Right atrium auricular region (tissue), 2 donors: ENCODE results near the gene KAZN. TPM values are rescaled to one million over a fixed set of nuclear protein-coding genes. Genes with fewer than 3 reads are reported as not detected.

Experiments
- DNase-seq: peaks from one replicate; pipeline ENCODE4 v3.0.0-alpha.2; 2019; ENCODE audit warnings: low spot score
- H3K27ac ChIP-seq, 2 donors: fragments of 200-600 bp; sonication (generic); 1 replicate in 1 of 2; 2 replicates in 1 of 2; pipeline ENCODE4 v1.5.1; 2016 to 2019
- H3K27me3 ChIP-seq, 2 donors: fragments of 200-600 bp; sonication (generic); one replicate each; pipeline versions ENCODE4 v1.5.1 to v1.6.0; 2017 to 2019
- H3K36me3 ChIP-seq: fragments of 200-600 bp; sonication (generic); one replicate; pipeline ENCODE4 v1.5.1; 2016
- H3K4me1 ChIP-seq, 2 donors: fragments of 200-600 bp; sonication (generic); one replicate each; pipeline versions ENCODE4 v1.5.1 to v1.6.0; 2017 to 2019
- H3K4me3 ChIP-seq, 2 donors: fragments of 200-600 bp; sonication (generic); 1 replicate in 1 of 2; 2 replicates in 1 of 2; pipeline ENCODE4 v1.5.1; 2017 to 2019; ENCODE audit warnings: mild to moderate bottlenecking in 1 of 2, moderate library complexity in 1 of 2
- H3K9me3 ChIP-seq, 2 donors: fragments of 200-600 bp; sonication (generic); one replicate each; pipeline ENCODE4 v1.5.1; 2019
- total RNA-seq, 2 donors: library from RNA; depleted of rRNA; stranded (reverse); fragments of >200 nt; gene quantifications; one replicate each; pipeline ENCODE4 v1.1.0, GENCODE V29; 2016
- TF ChIP-seq, protein P1 (sequence below), 2 donors: fragments of 200-600 bp; sonication (generic); IDR thresholded peaks; one replicate each; pipeline ENCODE4 v1.5.1; 2019; ENCODE audit warnings: antibody characterized with exemption in 2 of 2

Gene KAZN
- total RNA-seq, 2 donors from 2014 or later: 3.9 to 6.8 TPM

DNA sequence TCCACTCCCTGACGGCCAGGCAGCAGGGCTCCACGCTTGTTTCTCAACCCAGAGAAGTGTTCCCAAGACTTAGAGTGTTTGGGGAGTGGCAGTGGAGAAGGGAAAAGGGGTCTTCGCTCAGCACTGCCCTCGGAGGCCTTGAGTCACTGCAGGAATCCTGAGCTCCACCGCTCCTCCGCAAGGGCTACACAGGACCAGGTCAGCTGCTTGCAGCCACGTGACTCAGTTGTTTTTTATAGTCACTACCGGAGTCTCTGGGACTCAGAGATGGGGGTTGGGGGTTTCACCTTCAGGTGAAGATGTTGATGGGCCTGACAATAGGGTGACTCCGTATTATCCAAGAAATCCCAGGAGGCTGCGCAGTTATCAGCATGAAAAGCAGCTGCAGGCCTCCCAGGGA, 478.9 kb downstream of the KAZN start:
- no peaks in the 10 kb centered on the region for H3K27me3 ChIP-seq
- TF ChIP-seq, protein P1, sequence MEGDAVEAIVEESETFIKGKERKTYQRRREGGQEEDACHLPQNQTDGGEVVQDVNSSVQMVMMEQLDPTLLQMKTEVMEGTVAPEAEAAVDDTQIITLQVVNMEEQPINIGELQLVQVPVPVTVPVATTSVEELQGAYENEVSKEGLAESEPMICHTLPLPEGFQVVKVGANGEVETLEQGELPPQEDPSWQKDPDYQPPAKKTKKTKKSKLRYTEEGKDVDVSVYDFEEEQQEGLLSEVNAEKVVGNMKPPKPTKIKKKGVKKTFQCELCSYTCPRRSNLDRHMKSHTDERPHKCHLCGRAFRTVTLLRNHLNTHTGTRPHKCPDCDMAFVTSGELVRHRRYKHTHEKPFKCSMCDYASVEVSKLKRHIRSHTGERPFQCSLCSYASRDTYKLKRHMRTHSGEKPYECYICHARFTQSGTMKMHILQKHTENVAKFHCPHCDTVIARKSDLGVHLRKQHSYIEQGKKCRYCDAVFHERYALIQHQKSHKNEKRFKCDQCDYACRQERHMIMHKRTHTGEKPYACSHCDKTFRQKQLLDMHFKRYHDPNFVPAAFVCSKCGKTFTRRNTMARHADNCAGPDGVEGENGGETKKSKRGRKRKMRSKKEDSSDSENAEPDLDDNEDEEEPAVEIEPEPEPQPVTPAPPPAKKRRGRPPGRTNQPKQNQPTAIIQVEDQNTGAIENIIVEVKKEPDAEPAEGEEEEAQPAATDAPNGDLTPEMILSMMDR (IDR thresholded peaks at IDR 0.05): no peak
- no peak for DNase-seq
- H3K36me3 ChIP-seq: no peaks in the 10 kb centered on the region
- no peak overlapping the region for H3K27ac ChIP-seq
- peaks cover 0 to 12% of the 10 kb centered on the region in 2 donors for H3K4me1 ChIP-seq
- no peaks in the 10 kb centered on the region for H3K9me3 ChIP-seq
- no peak overlapping the region for H3K4me3 ChIP-seq

DNA sequence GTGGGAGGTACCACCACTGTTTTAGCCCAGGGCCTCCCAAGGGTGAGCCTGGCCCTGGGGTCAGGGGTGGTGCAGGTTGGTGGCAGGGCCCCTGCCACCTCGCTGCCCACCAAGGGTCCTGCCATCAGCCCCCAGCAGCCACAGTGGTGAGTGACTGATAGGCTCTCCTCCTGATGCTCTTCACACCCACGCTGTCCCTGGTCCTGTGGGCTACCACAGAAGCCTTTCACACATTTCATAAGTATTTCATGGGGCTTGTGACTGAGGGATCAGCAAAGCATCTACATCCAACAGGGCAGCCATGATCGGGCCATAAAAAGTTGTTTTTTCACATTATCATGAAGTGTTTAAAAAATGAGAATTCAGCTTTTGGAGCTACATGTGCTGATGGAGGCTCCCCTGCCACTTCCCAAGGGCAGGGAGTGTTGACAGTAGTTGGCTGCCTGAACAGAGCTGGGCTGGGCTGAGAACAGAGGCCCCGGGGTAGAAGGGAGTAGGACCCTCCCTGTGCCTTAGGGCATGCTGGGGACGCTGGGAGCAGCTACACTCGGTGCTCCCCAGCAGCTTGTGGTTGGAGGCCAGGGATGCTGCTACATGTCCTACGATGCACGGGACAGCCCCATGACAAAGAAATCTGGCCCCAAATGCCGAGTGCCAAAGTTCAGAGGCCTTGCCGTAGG, 482.0 kb downstream of the KAZN start:
- H3K9me3 ChIP-seq: no peaks in the 10 kb centered on the region
- no peaks in the 10 kb centered on the region for H3K36me3 ChIP-seq
- no peaks in the 10 kb centered on the region for H3K27me3 ChIP-seq
- H3K4me1 ChIP-seq: peaks cover 0 to 11% of the 10 kb centered on the region in 2 donors
- no peak overlapping the region for H3K4me3 ChIP-seq
- no peak for DNase-seq
- TF ChIP-seq, protein P1 (IDR thresholded peaks at IDR 0.05): no peak
- no peak overlapping the region for H3K27ac ChIP-seq

DNA sequence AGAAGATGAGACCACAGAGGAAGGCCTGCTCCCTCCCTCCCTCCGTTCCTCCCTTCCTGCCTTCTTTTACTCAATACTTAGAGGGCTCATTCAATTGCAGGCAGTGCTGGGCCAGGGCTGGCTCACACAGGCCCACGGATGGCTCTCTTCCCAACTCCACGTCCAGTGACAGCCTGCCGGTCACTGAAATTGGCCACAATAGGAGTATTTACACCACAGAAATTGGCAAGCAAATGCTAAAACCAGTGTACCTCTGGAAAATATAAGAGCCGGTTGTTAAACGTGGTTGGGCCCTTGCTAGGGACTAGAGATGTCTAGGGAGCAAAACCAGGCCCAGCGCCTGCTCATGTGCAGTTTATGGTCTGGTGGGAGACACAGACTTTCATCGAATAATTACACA, 482.6 kb downstream of the KAZN start:
- TF ChIP-seq, protein P1 (IDR thresholded peaks at IDR 0.05): no peak
- H3K27ac ChIP-seq: no peak overlapping the region
- peak; percentile 60 for DNase-seq

DNA sequence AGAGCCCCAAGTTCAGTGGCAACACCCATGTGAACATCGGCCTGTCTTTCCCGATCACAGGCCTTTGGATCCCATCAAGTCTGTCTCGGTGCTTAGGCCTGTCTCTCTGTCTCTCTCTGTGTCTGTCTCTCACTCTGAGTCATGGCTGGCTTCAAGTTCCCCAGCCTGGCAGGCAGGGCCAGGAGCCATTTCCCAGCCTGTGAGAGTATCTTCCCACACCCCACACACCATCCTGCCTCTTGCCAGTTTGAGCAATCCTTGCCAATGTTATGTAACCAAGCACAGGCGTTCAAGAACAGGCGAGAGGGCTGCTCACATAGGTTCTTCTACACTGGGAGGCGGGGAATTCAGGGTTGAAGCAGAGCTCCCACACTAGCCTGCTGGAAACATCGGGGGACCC, 485.1 kb downstream of the KAZN start:
- H3K36me3 ChIP-seq: no peaks in the 10 kb centered on the region
- H3K27me3 ChIP-seq: no peaks in the 10 kb centered on the region
- DNase-seq: no peak
- H3K27ac ChIP-seq: no peak overlapping the region
- no peaks in the 10 kb centered on the region for H3K9me3 ChIP-seq
- no peaks in the 10 kb centered on the region for H3K4me1 ChIP-seq
- TF ChIP-seq, protein P1 (IDR thresholded peaks at IDR 0.05): no peak
- no peak overlapping the region for H3K4me3 ChIP-seq

More for the DNA sequence above, 482.6 kb downstream of the KAZN start:
- no peak overlapping the region for H3K4me3 ChIP-seq
- no peaks in the 10 kb centered on the region for H3K9me3 ChIP-seq
- H3K27me3 ChIP-seq: no peaks in the 10 kb centered on the region
- H3K4me1 ChIP-seq: peaks cover 0 to 4% of the 10 kb centered on the region in 2 donors
- no peaks in the 10 kb centered on the region for H3K36me3 ChIP-seq

DNA sequence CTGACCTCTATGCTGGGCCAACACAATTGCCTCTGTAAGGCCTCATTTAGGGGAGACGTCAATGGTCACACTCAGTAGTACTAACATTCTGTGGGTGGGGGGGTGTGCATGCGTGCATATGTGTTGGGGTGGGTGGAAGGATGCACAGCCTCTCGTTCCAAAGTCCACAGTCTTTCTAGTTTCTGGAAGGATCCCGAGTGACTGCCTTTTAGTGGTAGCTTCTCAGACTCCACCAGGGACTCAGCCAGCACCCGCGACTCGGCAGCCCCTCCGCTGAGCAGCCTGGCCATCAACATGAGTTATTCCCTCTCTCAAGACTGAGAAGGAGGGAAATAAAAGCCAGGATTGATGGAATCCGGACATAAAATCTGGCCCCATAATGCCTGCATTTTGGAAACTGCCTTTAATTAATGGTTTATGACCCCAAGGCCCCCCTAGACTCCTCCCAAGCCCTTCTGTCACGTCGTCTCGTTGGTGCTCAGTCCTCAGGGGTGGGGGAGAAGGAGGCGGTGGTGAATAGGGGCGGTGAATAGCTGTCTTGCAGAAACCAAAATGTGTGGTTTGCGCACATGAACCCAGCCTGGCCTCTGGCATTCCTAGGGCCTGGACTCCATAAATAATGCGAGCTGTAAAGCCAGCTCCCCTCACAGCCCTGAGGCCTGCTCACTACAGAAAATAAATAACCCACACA, 489.9 kb downstream of the KAZN start:
- Histone ChIP-seq H3K27ac (no peak overlapping the region), H3K4me1 (peaks cover 0 to 10% of the 10 kb centered on the region in 2 donors), H3K36me3 (no peaks in the 10 kb centered on the region), H3K27me3 (no peaks in the 10 kb centered on the region), H3K9me3 (no peaks in the 10 kb centered on the region), H3K4me3 (no peak overlapping the region)
- DNase-seq: no peak
- TF ChIP-seq, protein P1 (IDR thresholded peaks at IDR 0.05): no peak
